IPS-18c (cell line): Measurements from ENCODE around the gene SLC1A7.

ENCODE experiments used
- H3K4me3 ChIP-seq: 2 replicates; pipeline ENCODE4 v1.7.0; 2013; ENCODE audit warnings: low read depth, mild to moderate bottlenecking, low read length, moderate library complexity; ENCODE audit not compliant: insufficient read depth
- H3K9me3 ChIP-seq: one replicate; pipeline ENCODE4 v1.6.1; 2013; ENCODE audit warnings: mild to moderate bottlenecking, low read length, moderate library complexity; ENCODE audit not compliant: control insufficient read depth, insufficient read depth

Gene SLC1A7

GRCh38 chr1:53141487-53142055, 867 bp downstream of the SLC1A7 start:
- H3K9me3 ChIP-seq: peaks cover 4% of the 10 kb centered on the region
- no peak overlapping the region for H3K4me3 ChIP-seq

GRCh38 chr1:53140451-53140850, 2.0 kb downstream of the SLC1A7 start:
- Histone ChIP-seq H3K4me3 (no peak overlapping the region), H3K9me3 (peaks cover 4% of the 10 kb centered on the region)

- Histone ChIP-seq H3K9me3 (peaks cover 4% of the 10 kb centered on the region), H3K4me3 (no peak overlapping the region)
Measured at GRCh38 chr1:53139951-53140361, 2.5 kb downstream of the SLC1A7 start.

GRCh38 chr1:53138991-53139884, 3.2 kb downstream of the SLC1A7 start:
- H3K4me3 ChIP-seq: no peak overlapping the region
- peaks cover 6% of the 10 kb centered on the region for H3K9me3 ChIP-seq

- no peak overlapping the region; the same call in 1 of the 2 replicates for H3K4me3 ChIP-seq
- peaks cover 6% of the 10 kb centered on the region for H3K9me3 ChIP-seq
Measured at GRCh38 chr1:53137729-53138128, 4.7 kb downstream of the SLC1A7 start.

GRCh38 chr1:53135735-53136114, 6.7 kb downstream of the SLC1A7 start:
- H3K4me3 ChIP-seq: no peak overlapping the region
- peaks cover 6% of the 10 kb centered on the region for H3K9me3 ChIP-seq

GRCh38 chr1:53134961-53135734, 7.3 kb downstream of the SLC1A7 start:
- peaks cover 6% of the 10 kb centered on the region for H3K9me3 ChIP-seq

GRCh38 chr1:53134042-53134485, 8.4 kb downstream of the SLC1A7 start:
- H3K9me3 ChIP-seq: peaks cover 6% of the 10 kb centered on the region
- H3K4me3 ChIP-seq: no peak overlapping the region

More at GRCh38 chr1:53134961-53135734, 7.3 kb downstream of the SLC1A7 start:
- no peak overlapping the region for H3K4me3 ChIP-seq

- H3K9me3 ChIP-seq: peaks cover 6% of the 10 kb centered on the region
- H3K4me3 ChIP-seq: no peak overlapping the region
Measured at GRCh38 chr1:53133261-53134041, 9.0 kb downstream of the SLC1A7 start.

GRCh38 chr1:53132176-53132575, 10.3 kb downstream of the SLC1A7 start:
- Histone ChIP-seq H3K4me3 (no peak overlapping the region), H3K9me3 (peaks cover 2% of the 10 kb centered on the region)

GRCh38 chr1:53131590-53131938, 10.9 kb downstream of the SLC1A7 start:
- Histone ChIP-seq H3K9me3 (peaks cover 2% of the 10 kb centered on the region), H3K4me3 (no peak overlapping the region)

GRCh38 chr1:53130878-53131589, 11.4 kb downstream of the SLC1A7 start:
- H3K9me3 ChIP-seq: peaks cover 2% of the 10 kb centered on the region
- no peak overlapping the region for H3K4me3 ChIP-seq

- H3K9me3 ChIP-seq: peaks cover 2% of the 10 kb centered on the region
- no peak overlapping the region for H3K4me3 ChIP-seq
Measured at GRCh38 chr1:53130598-53130877, 11.9 kb downstream of the SLC1A7 start.

- no peak overlapping the region for H3K4me3 ChIP-seq
- H3K9me3 ChIP-seq: peaks cover 2% of the 10 kb centered on the region
Measured at GRCh38 chr1:53129891-53130597, 12.4 kb downstream of the SLC1A7 start.

GRCh38 chr1:53128401-53128800, 14.0 kb downstream of the SLC1A7 start:
- no peaks in the 10 kb centered on the region for H3K9me3 ChIP-seq
- H3K4me3 ChIP-seq: no peak overlapping the region

- no peaks in the 10 kb centered on the region for H3K9me3 ChIP-seq
- H3K4me3 ChIP-seq: no peak overlapping the region
Measured at GRCh38 chr1:53127546-53127945, 14.9 kb downstream of the SLC1A7 start.
